ENCODE results near the gene MTR. TPM values are rescaled to one million over a fixed set of nuclear protein-coding genes. Genes with fewer than 3 reads are reported as not detected.

Gene MTR
- total RNA-seq, 4 donors from 2014 or later, result 16.3 to 34.0 (median 24.2) TPM

DNA sequence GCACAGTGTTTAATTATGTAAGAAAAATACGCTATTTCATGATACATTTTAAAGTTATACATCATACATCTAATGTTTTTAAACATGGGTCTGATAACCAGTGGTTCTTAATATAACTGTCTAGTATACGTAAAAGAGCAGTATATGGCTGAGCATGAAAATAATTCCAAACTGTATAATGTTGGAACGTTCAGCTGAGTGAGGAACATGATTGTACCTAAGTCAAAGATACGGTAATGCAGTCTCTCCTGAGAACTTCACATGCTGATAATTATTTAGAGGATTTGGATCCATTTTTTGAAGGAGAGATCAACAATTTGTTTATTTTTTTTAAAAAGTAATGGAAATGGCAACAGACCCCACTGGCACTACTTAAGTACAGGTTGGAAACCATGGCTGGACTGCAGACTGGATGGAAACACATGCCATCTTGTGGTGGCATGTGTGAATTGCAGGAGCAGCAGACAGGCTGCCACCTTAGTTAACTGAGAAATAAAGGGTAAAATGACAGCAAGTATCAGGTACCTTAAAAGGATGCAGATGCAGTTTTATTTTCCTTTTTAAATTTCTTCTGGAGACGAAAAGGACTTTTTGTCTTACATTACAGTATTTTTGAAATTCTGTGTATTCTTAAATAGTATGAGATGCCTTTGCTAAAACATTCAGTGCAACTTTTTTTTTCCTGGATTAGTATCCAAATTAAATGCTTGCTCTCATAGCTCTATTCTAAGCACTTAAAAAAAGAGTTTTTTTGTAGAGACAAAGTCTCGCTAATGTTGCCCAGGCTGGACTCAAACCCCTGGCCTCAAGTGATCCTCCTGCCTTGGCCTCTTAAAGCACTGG, 73.8 kb downstream of the MTR start:
- intact Hi-C loops (cut with DNase I; ENCODE audit: low total_unique reads), result no loop called here
- DNase-seq (ENCODE audit: low spot score in 2 of 2), result no peak
- WGBS, 2 donors, result 95 to 96% methylated on average over 6 of the region's 6 CpGs
- H3K4me3 ChIP-seq (ENCODE audit: low read depth, poor library complexity, severe bottlenecking), result no peak overlapping the region
- no peak for TF ChIP-seq POLR2A (IDR thresholded peaks at IDR 0.05)
- TF ChIP-seq, protein P1, sequence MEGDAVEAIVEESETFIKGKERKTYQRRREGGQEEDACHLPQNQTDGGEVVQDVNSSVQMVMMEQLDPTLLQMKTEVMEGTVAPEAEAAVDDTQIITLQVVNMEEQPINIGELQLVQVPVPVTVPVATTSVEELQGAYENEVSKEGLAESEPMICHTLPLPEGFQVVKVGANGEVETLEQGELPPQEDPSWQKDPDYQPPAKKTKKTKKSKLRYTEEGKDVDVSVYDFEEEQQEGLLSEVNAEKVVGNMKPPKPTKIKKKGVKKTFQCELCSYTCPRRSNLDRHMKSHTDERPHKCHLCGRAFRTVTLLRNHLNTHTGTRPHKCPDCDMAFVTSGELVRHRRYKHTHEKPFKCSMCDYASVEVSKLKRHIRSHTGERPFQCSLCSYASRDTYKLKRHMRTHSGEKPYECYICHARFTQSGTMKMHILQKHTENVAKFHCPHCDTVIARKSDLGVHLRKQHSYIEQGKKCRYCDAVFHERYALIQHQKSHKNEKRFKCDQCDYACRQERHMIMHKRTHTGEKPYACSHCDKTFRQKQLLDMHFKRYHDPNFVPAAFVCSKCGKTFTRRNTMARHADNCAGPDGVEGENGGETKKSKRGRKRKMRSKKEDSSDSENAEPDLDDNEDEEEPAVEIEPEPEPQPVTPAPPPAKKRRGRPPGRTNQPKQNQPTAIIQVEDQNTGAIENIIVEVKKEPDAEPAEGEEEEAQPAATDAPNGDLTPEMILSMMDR (IDR thresholded peaks at IDR 0.05), result no peak

DNA sequence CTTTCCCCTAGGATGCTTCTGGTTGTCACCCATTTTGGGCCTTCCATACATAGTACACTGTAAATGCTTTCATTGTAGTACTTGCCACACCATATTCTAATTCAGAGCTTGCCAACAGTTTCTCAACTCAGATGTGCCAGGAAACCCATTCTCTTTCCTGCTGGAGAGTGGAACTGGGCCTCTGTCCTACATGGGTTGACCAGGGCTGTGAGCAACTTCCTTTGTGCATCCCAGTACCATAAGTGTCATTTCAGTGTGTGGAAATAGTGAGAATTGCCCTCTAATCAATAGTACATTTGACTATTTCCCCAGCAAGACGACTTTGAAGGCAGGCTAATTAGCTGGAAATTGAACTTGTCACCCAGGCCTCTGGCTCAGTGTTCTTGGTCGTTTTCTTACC, 74.8 kb downstream of the MTR start:
- H3K4me3 ChIP-seq (ENCODE audit: low read depth, poor library complexity, severe bottlenecking), result no peak overlapping the region
- 65 to 85% methylated on average over 2 of the region's 2 CpGs for WGBS, 2 donors
- intact Hi-C loops (cut with DNase I; ENCODE audit: low total_unique reads), result no loop called here

DNA sequence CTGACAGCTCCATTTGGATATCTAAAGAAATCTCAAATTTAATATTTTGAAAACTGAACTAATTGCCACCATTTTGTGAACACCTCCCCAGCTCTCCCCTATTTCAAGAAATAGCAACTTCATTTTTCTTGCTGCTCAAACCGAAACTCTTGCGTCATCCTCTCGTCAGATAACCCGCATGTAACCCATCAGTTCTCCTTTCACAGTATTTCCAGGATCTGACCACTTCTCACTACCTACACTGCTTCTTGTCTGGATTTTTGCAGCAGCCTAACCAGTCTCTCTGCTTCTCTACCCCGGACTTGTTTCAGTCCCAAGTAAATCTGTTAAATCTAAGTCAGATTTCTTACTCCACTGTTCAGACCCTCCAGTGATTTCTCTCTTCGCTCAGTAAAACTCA, 75.6 kb downstream of the MTR start:
- no peak for TF ChIP-seq POLR2A (IDR thresholded peaks at IDR 0.05)
- TF ChIP-seq, protein P1 (IDR thresholded peaks at IDR 0.05), result no peak
- intact Hi-C loops (cut with DNase I; ENCODE audit: low total_unique reads), result no loop called here
- no peak overlapping the region for H3K4me3 ChIP-seq (ENCODE audit: low read depth, poor library complexity, severe bottlenecking)
- 79 to 94% methylated on average over 6 of the region's 6 CpGs for WGBS, 2 donors
- DNase-seq (ENCODE audit: low spot score in 2 of 2), result no peak

More for the DNA sequence above, 74.8 kb downstream of the MTR start:
- no peak for TF ChIP-seq POLR2A (IDR thresholded peaks at IDR 0.05)
- TF ChIP-seq, protein P1 (IDR thresholded peaks at IDR 0.05), result no peak
- no peak for DNase-seq (ENCODE audit: low spot score in 2 of 2)

DNA sequence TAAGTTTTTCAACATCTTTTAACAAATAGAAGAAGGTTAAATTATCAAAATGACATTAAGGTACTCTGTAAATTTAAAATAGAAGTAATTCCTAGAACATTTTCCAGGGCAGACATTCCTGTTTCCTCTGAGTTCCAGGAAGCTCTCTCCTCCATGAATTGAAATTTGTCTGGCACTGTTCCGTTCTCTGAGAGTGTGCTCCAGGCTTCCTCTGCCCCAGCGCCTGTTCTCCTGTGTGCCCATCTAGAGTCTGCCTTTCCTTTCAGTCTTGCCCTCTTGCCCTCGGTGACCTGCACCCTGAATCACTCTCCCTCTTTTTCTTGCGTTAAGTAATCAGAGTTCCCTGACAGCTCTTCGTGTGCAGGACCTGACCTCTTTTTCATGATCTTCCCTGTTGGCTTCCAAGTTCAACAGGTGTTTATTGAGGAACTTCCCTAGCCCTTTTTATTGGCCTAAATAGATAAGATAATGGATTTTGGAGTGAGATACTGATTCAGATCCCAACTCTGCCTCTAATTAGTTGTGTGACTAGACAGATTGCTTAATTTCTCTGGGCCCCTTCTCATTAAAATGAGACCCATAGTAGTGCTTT, 77.1 kb downstream of the MTR start:
- TF ChIP-seq, protein P1 (IDR thresholded peaks at IDR 0.05), result no peak
- no peak for TF ChIP-seq POLR2A (IDR thresholded peaks at IDR 0.05)
- intact Hi-C loops (cut with DNase I; ENCODE audit: low total_unique reads), result no loop called here
- DNase-seq (ENCODE audit: low spot score in 2 of 2), result no peak
- no peak overlapping the region for H3K4me3 ChIP-seq (ENCODE audit: low read depth, poor library complexity, severe bottlenecking)
- 80 to 83% methylated on average over 5 of the region's 5 CpGs for WGBS, 2 donors

DNA sequence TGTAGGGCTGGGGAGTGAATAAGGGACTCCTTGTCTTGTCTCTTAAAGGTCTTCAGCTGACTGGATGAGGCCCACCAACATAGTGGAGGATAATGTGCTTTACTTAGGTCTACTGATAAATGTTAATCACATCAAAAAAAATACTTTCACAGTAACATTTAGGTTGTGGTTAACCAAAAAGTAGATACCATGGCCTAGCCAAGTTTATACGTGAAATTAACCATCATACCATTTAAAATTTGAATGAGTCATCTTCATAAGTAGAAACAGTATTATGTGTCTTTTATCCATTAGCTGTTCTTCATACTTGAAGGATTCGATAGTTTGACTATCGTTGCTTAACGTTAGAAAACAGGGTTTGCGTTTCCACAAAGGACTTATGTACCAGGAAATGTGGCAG, 80.9 kb downstream of the MTR start:
- no peak overlapping the region for H3K4me3 ChIP-seq (ENCODE audit: low read depth, poor library complexity, severe bottlenecking)
- intact Hi-C loops (cut with DNase I; ENCODE audit: low total_unique reads), result no loop called here
- no peak for TF ChIP-seq POLR2A (IDR thresholded peaks at IDR 0.05)
- TF ChIP-seq, protein P1 (IDR thresholded peaks at IDR 0.05), result no peak
- no peak for DNase-seq (ENCODE audit: low spot score in 2 of 2)
- WGBS, 2 donors, result 82 to 92% methylated on average over 5 of the region's 5 CpGs

All from lower leg skin (tissue), 4 donors.